SK-N-SH treated with all-trans-retinoic acid at 6 μM for 48 hours (cell line): ENCODE data around the gene CCT7.

Source experiments
- ATAC-seq: fragments of 200-7000 bp; cut with Tn5 transposase; 3 replicates; pipeline ENCODE4 v1.9.1; 2020; ENCODE audit warnings: mild to moderate bottlenecking, moderate library complexity
- ARNTL ChIP-seq: fragments of 450-650 bp; formaldehyde crosslinking; IDR thresholded peaks from 2 replicates; pipeline ENCODE4 v1.5.0; 2020; ENCODE audit warnings: low read depth, mild to moderate bottlenecking, moderate library complexity, borderline replicate concordance
- BACH2 ChIP-seq: fragments of 250-450 bp; sonication (Bioruptor Pico); IDR thresholded peaks from 2 replicates; pipeline ENCODE4 v1.9.0; 2021; ENCODE audit warnings: mild to moderate bottlenecking, borderline replicate concordance
- CREB5 ChIP-seq: fragments of 250-450 bp; sonication (Bioruptor Pico); IDR thresholded peaks from 2 replicates; pipeline ENCODE4 v1.5.1; 2020; ENCODE audit warnings: low read depth, mild to moderate bottlenecking, moderate library complexity
- CSDC2 ChIP-seq: fragments of 250-450 bp; sonication (Bioruptor Pico); IDR thresholded peaks from 2 replicates; pipeline ENCODE4 v1.5.0; 2020; ENCODE audit warnings: mild to moderate bottlenecking, moderate library complexity
- CSRNP3 ChIP-seq: fragments of 250-450 bp; sonication (Bioruptor Pico); IDR thresholded peaks from 2 replicates; pipeline ENCODE4 v1.5.1; 2021; ENCODE audit warnings: mild to moderate bottlenecking, moderate library complexity
- ESRRG ChIP-seq: fragments of 250-450 bp; sonication (Bioruptor Pico); IDR thresholded peaks from 2 replicates; pipeline ENCODE4 v1.6.1; 2021; ENCODE audit warnings: mild to moderate bottlenecking
- GLIS3 ChIP-seq: fragments of 250-450 bp; sonication (Bioruptor Pico); IDR thresholded peaks from 2 replicates; pipeline ENCODE4 v1.5.0; 2020; ENCODE audit warnings: mild to moderate bottlenecking, moderate library complexity
- ISL1 ChIP-seq: fragments of 250-450 bp; sonication (Bioruptor Pico); IDR thresholded peaks from 2 replicates; pipeline ENCODE4 v2.1.2; 2022; ENCODE audit warnings: mild to moderate bottlenecking, moderate library complexity
- OSR1 ChIP-seq: fragments of 250-450 bp; sonication (Bioruptor Pico); IDR thresholded peaks from 2 replicates; pipeline ENCODE4 v1.8.0; 2022; ENCODE audit warnings: moderate library complexity, mild to moderate bottlenecking, inconsistent platforms
- PATZ1 ChIP-seq: fragments of 250-450 bp; sonication (Bioruptor Pico); IDR thresholded peaks from 2 replicates; pipeline ENCODE4 v1.8.0; 2020; ENCODE audit warnings: mild to moderate bottlenecking, moderate library complexity, borderline replicate concordance
- POU6F1 ChIP-seq: fragments of 250-450 bp; sonication (Bioruptor Pico); IDR thresholded peaks from 2 replicates; pipeline ENCODE4 v1.8.0; 2021; ENCODE audit warnings: low read depth, mild to moderate bottlenecking, moderate library complexity, borderline replicate concordance
- PPARA ChIP-seq: fragments of 250-450 bp; sonication (Bioruptor Pico); IDR thresholded peaks from 2 replicates; pipeline ENCODE4 v1.5.0; 2020; ENCODE audit warnings: mild to moderate bottlenecking, borderline replicate concordance
- TCF4 ChIP-seq: fragments of 250-450 bp; sonication (Bioruptor Pico); IDR thresholded peaks from 2 replicates; pipeline ENCODE4 v1.8.0; 2021; ENCODE audit warnings: mild to moderate bottlenecking, moderate library complexity, borderline replicate concordance
- TOX ChIP-seq: fragments of 250-450 bp; sonication (Bioruptor Pico); IDR thresholded peaks from 2 replicates; pipeline ENCODE4 v1.8.0; 2021; ENCODE audit warnings: mild to moderate bottlenecking, moderate library complexity, borderline replicate concordance
- TSHZ2 ChIP-seq: fragments of 250-450 bp; sonication (Bioruptor Pico); IDR thresholded peaks from 2 replicates; pipeline ENCODE4 v1.5.0; 2020; ENCODE audit warnings: mild to moderate bottlenecking, moderate library complexity
- ZC3H10 ChIP-seq: fragments of 250-450 bp; sonication (Bioruptor Pico); IDR thresholded peaks from 2 replicates; pipeline ENCODE4 v1.5.1; 2021; ENCODE audit warnings: mild to moderate bottlenecking, moderate library complexity
- ZFP3 ChIP-seq: fragments of 250-450 bp; sonication (Bioruptor Pico); IDR thresholded peaks from 2 replicates; pipeline ENCODE4 v1.5.0; 2020; ENCODE audit warnings: mild to moderate bottlenecking, moderate library complexity
- ZFP30 ChIP-seq: fragments of 450-650 bp; formaldehyde crosslinking; IDR thresholded peaks from 2 replicates; pipeline ENCODE4 v1.5.0; 2022; ENCODE audit warnings: mild to moderate bottlenecking, moderate library complexity
- ZNF70 ChIP-seq: fragments of 450-650 bp; formaldehyde crosslinking; IDR thresholded peaks from 2 replicates; pipeline ENCODE4 v1.5.0; 2020; ENCODE audit warnings: mild to moderate bottlenecking, moderate library complexity
- ZNF8 ChIP-seq: fragments of 450-650 bp; formaldehyde crosslinking; IDR thresholded peaks from 2 replicates; pipeline ENCODE4 v1.5.0; 2020; ENCODE audit warnings: mild to moderate bottlenecking, moderate library complexity

The CCT7 gene

GRCh38 chr2:73258186-73258912, 24.2 kb downstream of the CCT7 start:
- no peak for ATAC-seq
- TF ChIP-seq TOX (CRISPR knock-in tag), result no peak

GRCh38 chr2:73258913-73259215, 24.8 kb downstream of the CCT7 start:
- ATAC-seq, result no peak
- TF ChIP-seq ISL1, result no peak
- no peak for TF ChIP-seq TCF4 (CRISPR knock-in tag)
- no peak for TF ChIP-seq BACH2 (CRISPR knock-in tag)

GRCh38 chr2:73259276-73259675, 25.2 kb downstream of the CCT7 start:
- TF ChIP-seq PATZ1 (no peak), POU6F1 (CRISPR knock-in tag) (no peak), ZC3H10 (CRISPR knock-in tag) (no peak), TCF4 (CRISPR knock-in tag) (no peak), ISL1 (no peak), ZFP3 (CRISPR knock-in tag) (no peak), CREB5 (CRISPR knock-in tag) (no peak), CSRNP3 (CRISPR knock-in tag) (no peak), GLIS3 (CRISPR knock-in tag) (no peak), ZFP30 (CRISPR knock-in tag) (no peak), BACH2 (CRISPR knock-in tag) (no peak), ARNTL (CRISPR knock-in tag) (no peak), ZNF8 (CRISPR knock-in tag) (no peak), OSR1 (CRISPR knock-in tag) (no peak), ZNF70 (CRISPR knock-in tag) (no peak), PPARA (CRISPR knock-in tag) (no peak), ESRRG (no peak), CSDC2 (CRISPR knock-in tag) (no peak), TOX (CRISPR knock-in tag) (no peak), TSHZ2 (no peak)
- no peak for ATAC-seq
